SK-N-MC (cell line): ENCODE data around the gene RNASEH1.

Source experiments
- EZH2 ChIP-seq: fragments of 200-600 bp; sonication (generic); IDR thresholded peaks from one replicate; pipeline ENCODE4 v1.6.1; 2017; ENCODE audit warnings: antibody characterized with exemption
- FOXP2 ChIP-seq: optimal IDR thresholded peaks from 2 replicates; pipeline ENCODE3; 2011; ENCODE audit warnings: mild to moderate bottlenecking, moderate library complexity; ENCODE audit not compliant: insufficient read depth; ENCODE audit errors: extremely low read length, control extremely low read depth
- POLR2AphosphoS5 ChIP-seq: IDR thresholded peaks from 2 replicates; pipeline ENCODE4 v1.6.1; 2012; ENCODE audit warnings: mild to moderate bottlenecking, low read depth, low read length, borderline replicate concordance

DNA sequence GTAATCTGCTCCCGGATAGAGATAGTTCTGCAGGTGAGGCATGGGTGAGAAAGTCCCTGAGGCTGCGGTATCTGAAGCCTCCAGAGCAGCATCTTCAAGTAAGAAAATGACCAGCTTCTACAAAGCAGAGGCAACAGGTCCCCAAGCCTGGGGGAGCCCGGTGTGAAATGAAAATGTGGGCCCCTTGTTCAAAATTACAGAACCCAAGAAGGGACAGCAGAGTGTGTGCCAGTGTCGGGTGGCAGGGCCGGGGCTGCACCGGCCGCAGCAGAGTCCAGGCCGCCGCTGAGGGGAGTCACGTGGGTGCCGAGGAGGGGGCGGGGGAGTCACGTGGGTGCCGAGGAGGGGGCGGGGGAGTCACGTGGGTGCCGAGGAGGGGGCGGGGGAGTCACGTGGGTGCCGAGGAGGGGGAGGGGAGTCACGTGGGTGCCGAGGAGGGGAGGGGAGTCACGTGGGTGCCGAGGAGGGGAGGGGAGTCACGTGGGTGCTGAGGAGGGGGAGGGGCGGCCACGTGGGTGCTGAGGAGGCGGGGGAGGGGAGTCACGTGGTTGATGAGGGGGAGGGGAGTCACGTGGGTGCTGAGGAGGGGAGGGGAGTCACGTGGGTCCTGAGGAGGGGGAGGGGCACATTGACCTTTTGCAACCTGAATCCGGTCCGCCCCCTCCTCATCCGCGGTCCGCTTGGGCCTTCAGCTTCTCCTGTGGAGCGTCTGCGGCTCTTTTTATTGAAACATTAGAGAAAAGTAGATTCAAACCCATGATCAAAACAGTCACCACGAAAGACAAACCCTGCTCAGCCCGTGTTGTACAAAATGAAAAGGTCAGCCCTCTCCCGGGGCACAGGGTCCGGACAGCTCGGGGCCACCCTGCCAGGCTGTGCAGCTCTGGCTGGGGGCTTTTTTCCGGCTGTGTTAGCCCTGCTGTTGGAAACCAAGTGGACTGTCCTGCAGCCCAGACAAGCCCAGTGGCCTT is 47.1 kb upstream of the RNASEH1 start:
- TF ChIP-seq EZH2, result no peak
- no peak for TF ChIP-seq POLR2AphosphoS5
- TF ChIP-seq FOXP2, result no peak
